HG02610 (cell line): ENCODE data around the gene NDUFA7.
"Not testable (repeated sequence)": the region's sequence is repeated elsewhere in the genome, so short reads cannot be mapped to it uniquely, and the experiment has no call there.

Experiments
- ATAC-seq: cut with Tn5 transposase; IDR thresholded peaks from one replicate; pipeline ENCODE4 v1.9.1; 2021; ENCODE audit warnings: mild to moderate bottlenecking, moderate library complexity; ENCODE audit not compliant: unreplicated experiment

NDUFA7 gene

DNA sequence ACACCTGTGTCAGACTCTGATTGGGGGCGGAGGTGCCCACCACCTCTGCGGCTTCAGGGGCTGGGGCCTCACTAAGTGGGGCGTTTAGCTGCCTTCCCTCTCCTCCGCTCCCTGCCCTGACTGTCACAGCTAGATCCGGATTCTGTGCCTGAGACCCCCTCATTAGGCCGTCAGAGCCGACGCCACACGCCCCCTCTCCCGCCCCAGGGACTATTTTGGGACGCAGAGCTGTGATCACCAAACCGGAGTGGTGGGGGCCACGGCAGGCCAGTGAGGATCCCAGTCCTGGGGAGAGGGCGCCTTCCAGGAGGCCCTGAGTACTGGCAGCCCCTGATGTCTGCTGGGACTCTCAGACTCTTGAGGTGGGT lies 21.1 kb upstream of the NDUFA7 start:
- ATAC-seq: no peak

DNA sequence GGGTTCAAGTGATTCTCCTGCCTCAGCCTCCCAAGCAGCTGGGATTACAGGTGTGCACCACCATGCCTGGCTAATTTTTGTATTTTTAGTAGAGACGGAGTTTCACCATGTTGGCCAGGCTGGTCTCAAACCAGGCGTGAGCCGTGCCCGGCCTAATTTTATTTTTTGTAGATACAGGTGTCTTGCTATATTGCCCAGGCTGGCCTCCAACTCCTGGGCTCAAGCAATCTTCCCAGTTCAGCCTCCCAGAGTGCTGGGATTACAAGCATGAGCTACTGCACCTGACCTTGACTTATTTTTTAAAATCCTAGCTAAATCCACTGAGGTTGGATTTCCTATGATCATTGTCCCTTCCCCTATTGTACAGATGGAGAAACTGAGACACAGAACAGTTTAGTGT lies 20.3 kb upstream of the NDUFA7 start:
- not testable (repeated sequence) for ATAC-seq

DNA sequence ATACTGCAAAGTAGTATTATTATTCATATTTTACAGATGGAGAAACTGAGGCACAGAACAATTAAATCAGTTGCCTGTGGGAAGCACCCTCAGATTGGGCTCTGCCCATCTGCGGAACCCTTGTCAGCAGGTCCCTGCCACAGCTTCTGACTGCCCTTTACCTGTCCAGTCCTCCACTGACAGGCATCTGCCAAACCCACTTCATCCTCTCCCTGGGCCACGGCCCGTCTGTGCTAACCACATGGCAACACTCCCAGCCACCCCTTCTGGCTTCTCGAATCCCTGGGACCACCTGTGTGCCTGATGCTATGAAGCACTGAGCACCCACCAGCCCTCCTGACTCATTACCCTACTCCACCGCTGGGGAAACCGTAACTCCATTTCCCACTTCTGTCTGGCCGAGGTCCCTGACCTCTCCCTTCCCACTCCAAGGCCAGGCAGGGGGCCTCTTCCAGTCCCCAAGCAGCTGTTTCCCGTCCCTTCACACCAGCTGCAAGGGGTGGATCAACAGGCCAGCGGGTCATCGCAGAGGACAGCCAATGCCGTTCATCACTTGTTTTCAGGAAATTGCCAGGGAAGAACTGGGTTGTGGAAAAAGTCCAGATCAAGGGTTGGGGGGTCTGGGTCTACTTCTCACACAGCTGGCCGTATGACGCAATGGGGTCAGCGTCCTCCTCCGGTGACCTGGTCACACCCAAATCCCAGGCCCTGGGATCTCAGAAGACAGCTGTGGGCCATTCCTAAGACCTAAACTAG lies 19.3 kb upstream of the NDUFA7 start:
- no peak for ATAC-seq

DNA sequence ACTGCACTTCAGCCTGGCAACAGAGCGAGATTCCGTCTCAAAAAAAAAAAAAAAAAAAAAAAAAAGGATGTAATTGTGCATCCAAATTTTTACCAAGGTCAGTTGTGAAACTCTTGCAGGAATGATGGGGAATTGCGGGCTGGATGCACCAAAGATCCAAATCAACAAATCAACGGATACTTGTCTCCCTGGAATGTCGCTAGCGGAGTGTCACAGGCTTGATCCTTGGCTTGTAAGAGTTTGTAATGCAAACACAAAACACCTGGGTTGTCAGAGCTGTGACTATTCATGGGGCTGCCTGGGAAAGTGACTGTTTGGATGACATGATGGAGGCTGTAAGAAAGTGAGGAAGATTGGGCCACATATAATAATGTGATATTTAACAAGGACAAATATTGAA lies 17.7 kb upstream of the NDUFA7 start:
- ATAC-seq: no peak

DNA sequence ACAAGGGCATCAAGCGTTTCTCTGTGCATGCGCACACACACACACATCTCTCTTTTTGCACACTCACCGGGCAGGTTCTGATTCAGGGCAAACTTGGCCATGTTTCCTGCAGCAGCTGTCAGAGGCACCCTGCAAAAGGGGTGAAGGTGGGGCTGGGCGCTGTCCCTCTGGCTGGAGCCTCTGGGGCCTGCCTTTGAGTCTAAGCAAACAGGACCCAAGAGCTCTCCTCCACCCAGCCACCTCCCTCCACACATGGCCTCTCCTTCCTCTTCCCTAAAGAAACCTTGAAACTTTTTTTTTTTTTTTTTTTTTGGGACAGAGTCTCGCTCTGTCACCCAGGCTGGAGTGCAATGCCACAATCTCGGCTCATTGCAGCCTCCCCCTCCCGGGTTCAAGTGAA lies 16.6 kb upstream of the NDUFA7 start:
- ATAC-seq: no peak

DNA sequence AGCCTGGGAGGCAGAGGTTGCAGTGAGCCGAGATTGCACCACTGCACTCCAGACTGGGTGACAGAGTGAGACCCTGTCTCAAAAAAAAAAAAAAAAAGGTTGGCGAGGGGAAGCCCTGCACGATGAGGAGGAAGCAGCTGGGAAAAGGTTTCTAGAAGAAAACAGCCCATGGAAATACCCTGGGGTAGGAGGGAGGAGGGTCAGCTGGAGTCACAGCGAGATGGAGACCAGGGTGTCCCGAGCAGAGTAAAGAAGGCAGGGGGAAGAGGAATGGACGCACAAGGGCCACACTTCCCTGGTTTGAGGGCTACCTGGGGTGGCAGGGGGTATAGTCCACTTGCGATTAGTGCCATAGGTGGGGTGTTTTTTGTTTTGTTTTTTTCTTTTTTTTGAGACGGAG lies 15.5 kb upstream of the NDUFA7 start:
- ATAC-seq: no peak

DNA sequence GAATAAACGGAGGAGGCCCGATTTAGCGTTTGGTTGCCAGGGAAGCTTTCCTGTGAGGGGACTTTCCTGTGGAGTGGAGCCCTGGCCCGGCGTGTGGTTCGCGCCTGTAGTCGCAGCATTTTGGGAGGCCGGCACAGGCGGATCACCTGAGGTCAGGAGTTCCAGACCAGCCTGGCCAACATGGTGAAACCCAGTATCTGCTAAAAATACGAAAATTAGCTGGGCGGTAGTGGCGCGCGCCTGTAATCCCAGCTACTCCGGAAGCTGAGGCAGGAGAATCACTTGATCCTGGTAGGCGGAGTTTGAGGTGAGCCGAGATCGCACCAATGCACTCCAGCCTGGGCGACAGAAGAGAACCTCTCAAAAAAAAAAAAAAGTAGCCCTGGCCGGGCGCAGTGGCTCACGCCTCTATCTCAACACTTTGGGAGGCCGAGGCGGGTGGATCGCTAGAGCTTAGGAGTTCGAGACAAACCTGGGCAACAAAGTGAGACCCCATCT lies 14.9 kb upstream of the NDUFA7 start:
- ATAC-seq: no peak

DNA sequence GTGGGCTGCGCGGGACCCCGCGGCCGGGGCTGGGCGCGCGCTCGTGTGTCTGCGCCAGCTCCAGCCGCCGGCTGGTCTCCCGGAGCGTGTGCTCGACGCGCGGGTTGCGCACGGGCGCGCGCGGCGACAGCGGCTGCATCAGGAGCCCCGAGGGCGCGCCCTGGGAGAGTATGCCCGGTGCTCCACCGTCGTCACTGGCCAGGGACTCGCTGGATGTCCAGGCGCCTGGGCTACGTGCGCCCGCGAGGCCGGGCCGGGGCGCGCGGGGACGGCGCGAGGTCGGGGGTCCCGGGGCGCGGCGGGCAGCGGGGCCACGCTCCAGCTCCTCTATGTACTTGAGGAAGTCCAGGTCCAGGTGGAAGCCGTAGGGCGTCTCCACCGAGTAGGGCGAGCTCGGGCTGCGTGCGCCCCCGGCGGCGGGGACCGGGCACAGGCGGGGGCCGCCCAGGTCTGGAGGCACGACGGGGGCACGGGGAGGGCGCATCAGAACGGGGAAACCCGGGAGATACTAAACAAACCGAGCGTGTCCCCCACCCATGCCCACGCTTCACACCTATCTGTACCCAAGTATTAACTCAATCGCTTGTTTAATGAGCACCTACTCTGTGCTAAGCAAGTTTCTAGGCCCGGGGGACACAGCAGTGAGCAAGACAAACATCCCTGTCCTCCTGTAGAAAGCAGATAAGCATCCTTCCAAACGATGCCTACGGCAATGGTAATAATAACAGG lies 14.3 kb upstream of the NDUFA7 start:
- ATAC-seq: no peak

DNA sequence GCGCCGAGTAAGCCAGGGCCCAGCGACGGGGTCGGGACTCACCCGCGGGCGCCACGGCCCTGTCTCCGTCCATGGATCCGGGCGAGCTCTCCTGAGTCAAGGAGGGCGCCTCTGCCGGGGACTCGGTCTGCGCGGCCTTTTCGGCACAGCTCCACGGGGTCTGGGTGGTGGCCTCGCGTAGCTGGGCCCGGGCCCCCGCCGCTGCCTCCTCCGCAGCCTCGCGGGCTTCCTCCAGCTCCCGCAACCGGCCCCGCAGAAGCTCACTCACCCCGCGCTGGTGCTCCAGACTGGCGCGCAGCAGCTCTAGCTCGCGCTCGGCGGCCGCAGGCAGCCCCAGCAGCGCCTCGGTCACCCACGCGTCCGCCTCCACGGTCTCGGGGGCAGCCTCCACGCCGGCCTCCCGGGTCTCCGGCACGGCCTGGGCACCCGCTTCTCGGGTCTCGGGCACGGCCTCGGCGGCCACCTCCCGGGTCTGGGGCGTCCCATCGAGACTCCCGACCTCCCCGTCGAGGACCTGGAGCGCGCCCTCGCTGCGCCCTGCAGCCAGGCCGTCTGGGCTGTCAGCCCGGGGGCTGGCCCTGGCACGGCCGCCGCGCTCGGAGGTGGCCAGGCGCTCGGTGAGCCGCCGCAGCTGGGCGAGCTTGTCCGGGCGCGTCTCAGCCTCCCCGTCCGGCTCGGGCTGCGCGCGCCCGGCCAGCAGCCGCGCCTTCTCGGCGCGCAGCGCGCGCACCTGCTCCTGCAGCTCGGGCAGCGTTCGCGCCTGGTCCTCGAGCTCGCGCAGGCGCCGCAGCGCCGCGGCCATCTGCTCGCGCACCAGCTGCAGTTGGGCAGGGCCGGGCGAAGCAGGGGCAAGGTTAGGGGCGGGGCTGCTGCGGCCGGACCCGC lies 13.5 kb upstream of the NDUFA7 start:
- ATAC-seq: no peak

DNA sequence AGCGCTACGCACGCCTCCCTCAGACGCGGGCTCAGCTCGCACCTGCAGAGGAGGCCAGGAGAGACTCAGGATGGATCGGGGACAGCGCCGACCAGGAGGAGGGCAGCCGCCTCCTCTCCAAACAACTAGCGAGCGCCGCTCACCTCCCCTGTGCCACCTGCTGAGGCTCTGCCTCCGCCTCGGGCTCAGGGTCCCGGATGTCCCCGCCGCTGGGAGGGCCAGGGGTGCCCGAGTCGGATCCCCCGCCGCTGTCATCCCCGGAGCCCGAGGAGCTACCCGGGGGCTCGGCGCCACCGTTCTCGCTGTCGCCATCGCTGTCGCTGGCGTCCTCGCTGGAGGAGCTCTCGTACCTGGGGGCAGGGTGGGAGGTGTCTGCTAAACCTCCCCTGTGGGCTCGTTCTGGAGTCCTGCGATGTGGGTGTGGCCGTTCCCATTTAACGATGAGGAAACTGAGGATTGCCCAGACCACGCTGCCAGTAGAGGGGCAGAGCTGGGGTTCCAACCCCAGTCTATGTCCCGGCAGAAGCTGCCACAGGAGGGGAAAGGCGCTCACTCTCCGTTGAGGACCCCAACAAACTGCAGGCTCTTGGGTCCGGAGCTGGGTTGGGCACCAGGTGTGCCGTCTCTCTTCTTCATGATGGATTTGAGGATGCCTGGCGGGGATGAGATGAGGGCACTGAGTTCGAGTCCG lies 12.7 kb upstream of the NDUFA7 start:
- no peak for ATAC-seq

DNA sequence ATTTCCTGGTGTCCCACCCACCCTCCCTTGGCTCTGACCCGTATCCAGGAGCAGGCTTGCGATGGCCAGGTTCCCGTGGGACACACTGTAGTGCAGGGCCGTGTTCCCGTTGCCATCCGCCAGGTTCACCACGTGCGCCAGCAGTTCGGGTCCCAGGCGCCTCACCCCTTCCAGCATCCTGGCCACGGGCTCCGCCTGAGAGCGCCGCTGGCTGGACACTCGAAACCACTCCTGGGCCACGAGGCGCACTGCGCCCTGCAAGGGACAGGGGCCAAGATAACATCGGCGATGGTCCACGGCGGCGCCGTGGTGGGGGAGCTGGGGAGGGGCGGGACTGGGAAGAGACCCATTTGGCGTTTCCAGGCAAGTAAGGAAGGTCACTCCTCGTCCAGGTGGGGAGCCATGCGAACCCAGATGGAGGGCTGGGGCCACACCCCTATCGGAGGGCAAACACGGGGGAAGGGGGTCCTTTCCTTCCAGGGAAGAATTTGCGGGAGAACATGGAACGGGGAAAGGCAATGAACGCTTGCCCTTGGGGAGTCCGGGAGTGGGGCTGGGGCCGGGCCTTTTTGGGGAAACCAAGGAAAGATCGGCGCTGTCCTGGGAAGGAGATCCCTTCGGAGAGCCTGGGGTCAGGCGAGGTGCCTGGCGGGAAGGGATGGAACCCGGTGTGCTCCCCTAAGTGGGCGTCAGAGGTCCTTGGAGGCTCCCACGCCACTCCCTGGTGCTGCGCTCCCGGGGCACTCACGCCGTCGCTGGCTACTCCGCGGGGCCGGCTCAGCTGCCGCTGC lies 12.0 kb upstream of the NDUFA7 start:
- no peak for ATAC-seq

DNA sequence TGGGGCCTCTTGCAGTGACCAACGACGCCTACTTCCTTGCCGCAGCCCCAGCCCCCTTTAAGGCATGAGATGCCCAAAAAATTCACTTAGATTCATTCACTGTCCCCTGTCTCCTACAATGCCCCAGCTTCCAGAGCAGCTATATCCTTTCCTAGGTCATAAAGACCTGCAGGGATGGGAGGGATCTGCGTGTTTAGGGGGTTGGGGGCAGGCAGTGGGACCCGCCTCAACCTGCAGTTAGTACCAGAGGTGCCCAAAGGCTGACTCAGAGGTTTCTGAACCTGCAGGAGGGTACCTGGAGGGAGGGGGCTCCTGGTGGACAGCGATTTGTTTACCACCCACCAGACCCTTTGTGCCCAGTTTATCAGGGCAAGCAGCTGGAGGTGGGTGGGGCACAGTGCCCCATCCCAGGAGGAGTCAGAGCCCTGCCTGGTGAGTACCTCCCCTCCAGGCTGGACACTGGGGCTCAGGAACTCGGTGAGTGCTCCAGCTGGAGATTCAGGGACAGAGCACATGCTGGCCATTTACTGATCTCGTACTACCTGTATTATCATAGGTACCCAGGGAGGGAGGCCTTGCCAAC lies 10.2 kb upstream of the NDUFA7 start:
- ATAC-seq: no peak

DNA sequence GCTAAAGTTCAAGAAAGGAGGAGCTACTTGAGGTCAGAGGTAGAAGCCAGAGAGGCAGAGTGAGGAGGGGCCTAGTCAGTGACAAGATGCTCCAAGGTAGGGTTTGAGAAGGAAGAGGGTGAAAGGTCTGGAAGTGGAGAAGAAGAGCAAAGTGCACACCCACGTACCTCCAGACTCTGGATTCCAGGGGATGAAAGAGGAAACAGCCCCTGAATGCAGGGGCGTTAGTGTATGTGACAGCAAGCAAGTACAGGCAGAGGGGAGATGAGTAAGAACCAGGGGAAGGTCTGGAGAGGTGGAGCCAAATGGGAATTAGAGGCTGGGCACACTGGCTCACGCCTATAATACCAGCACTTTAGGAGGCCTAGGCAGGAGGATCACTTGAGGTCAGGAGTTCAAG lies 8.8 kb upstream of the NDUFA7 start:
- ATAC-seq: no peak

DNA sequence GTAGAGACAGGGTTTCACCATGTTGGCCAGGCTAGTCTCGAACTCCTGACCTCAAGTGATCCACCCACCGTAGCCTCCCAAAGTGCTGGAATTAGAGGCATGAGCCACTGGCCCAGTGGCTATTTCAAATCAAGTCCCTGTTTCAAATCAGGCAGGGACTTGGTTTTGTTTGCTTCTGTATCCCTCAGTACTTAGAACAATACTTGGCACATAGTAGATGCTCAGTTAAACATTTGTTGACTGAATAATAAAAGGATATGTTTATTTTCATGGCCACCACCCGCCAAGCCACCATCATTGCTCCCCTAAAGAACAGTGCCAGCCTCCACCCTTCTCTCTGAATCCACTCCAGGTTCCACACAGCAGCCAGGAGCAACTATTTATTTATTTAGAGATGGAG lies 4.3 kb upstream of the NDUFA7 start:
- no peak for ATAC-seq

DNA sequence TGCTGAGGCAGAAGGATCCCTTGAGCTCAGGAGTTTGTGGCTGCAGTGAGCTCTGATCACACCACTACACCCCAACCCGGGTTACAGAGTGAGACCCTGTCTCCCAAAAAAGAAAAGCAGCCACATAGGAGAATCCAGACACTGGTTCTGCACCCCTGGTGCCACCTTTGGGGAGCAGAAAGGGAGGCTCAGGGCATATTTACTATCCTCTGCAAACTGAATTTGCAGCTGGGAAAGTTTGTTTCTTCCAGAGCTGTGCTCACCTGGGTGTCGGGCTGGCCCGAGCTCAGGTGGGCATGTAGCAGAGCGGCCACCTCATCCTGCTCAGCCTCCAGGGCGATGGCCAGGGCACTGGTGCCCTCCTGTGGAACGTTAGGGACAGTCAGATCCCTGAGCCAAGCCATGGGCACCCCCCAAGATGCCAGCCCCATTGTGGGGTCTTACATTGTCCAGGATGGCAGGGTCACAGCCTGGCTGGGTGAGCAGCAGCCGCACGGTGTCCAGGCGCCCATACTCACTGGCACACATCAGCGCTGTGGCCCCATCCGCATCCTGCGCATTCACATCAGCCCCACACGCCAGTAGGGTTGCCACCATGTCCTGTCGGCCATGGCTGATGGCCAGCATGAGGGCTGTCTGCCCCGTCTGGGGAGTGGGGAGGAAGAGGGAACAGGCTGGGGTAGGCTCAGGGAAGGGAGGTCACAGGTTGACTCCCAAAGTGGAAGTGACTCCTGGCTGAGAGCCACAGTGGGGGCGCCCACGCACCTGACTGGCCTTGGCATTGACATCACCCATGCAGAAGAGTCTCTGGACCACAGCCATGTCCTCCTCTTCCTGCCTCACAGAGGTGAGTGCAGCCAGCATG lies 3.2 kb upstream of the NDUFA7 start:
- no peak for ATAC-seq

DNA sequence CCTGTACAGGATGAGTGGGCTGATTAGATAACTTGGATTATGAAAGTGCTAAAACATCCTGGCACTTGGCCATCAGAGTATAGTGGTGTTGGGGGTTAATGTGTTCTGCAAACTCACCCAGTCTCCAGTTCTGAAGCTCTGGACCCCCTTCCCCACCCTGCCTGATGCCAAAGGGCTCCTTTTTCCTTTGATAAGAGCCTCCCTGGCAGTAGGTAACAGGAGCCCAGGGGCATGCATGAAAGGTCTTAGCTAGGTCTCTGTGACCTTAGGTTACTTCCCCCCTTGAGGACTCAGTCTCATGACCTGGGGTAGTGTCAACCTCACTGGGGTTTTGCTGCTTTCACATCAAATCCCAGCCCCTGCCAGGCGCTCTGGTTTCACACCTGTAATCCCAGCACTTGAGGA lies 2.6 kb upstream of the NDUFA7 start:
- no peak for ATAC-seq

DNA sequence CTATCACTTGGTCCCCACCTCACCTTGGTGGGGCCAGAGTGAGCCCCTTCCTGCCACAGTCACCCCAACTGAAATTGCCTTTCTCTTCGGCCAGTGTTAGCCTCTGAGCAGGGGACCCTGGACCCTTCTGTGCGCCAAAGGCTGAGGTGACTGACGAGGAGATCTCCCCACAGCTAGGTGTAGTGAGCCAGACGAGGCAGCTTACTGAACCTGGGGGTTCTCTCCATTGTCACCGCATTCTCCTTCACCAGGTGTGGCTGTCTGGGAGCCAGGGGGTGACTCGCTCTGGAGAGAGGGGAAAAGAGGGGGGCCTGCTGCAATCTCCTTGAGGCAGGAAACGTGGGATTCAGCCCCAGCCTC lies 1.4 kb upstream of the NDUFA7 start:
- no peak for ATAC-seq

DNA sequence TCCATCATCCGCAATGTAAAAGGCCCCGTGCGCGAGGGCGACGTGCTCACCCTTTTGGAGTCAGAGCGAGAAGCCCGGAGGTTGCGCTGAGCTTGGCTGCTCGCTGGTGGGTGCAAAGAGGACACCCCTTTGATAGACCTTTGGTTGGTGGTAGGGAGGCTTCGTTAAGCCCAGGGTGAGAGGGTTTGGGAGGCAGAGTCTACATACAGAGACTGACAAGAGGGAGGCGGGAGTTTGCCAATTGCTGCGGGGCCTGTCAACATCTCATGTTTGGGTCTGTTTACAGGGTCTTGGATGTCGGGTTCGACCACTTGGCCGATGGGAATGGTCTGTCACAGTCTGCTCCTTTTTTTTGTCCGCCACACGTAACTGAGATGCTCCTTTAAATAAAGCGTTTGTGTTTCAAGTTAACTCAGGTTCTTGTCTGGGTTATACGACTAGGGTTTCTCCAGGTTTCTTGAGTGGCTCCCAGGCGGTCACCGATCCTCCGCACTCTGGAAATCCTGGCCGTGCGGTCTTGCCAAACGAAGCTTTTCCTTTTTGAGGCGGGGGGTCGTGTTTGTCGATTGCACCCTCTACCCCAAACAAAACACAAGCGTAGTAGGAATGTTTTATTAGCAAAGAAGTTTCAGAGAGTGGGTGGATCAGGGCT lies 937 bp upstream of the NDUFA7 start:
- no peak for ATAC-seq
